ENCODE measurements around the gene UNK.

DNA sequence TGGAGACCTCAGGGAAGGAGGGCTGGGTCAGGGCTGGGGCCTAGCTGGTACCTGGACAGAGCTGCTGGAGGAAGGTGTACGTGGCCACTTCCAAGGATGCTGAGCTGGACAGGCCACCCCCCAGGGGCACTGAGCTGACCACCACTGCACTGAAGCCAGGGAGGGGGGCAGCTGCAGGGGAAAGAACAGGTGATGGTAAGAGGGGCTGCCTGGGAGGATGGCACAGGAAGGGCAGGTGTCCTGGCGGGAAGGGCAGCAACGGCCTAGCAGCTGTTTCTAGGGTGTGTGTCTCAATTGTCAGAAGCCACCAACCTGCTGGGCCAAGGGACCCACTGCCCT lies 21.4 kb upstream of the UNK start:
- TF ChIP-seq, protein P1, sequence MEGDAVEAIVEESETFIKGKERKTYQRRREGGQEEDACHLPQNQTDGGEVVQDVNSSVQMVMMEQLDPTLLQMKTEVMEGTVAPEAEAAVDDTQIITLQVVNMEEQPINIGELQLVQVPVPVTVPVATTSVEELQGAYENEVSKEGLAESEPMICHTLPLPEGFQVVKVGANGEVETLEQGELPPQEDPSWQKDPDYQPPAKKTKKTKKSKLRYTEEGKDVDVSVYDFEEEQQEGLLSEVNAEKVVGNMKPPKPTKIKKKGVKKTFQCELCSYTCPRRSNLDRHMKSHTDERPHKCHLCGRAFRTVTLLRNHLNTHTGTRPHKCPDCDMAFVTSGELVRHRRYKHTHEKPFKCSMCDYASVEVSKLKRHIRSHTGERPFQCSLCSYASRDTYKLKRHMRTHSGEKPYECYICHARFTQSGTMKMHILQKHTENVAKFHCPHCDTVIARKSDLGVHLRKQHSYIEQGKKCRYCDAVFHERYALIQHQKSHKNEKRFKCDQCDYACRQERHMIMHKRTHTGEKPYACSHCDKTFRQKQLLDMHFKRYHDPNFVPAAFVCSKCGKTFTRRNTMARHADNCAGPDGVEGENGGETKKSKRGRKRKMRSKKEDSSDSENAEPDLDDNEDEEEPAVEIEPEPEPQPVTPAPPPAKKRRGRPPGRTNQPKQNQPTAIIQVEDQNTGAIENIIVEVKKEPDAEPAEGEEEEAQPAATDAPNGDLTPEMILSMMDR (IDR thresholded peaks at IDR 0.05; ENCODE audit: low read depth, low read length), result no peak
- TF ChIP-seq EZH2phosphoT487 (IDR thresholded peaks at IDR 0.05; ENCODE audit: low read depth), result no peak

Measured in OCI-LY3 (cell line).